Ectodermal cell (in vitro differentiated cells): ENCODE results near the gene VAMP8. TPM values are rescaled to one million over a fixed set of nuclear protein-coding genes. Genes with fewer than 3 reads are reported as not detected.

Experiments
- H3K27ac ChIP-seq: 2 replicates; pipeline ENCODE4 v1.7.0; 2013; ENCODE audit warnings: mild to moderate bottlenecking, low read depth, low read length; ENCODE audit not compliant: insufficient read depth, poor library complexity, severe bottlenecking
- H3K27me3 ChIP-seq: 2 replicates; pipeline ENCODE4 v1.7.0; 2013; ENCODE audit warnings: mild to moderate bottlenecking, low read length; ENCODE audit not compliant: insufficient read depth, control insufficient read depth, poor library complexity, severe bottlenecking
- H3K36me3 ChIP-seq: one replicate; pipeline ENCODE4 v1.7.0; 2013; ENCODE audit warnings: low read length; ENCODE audit not compliant: control insufficient read depth, insufficient read depth
- H3K4me1 ChIP-seq: one replicate; pipeline ENCODE4 v1.7.0; 2013; ENCODE audit warnings: low read length; ENCODE audit not compliant: control insufficient read depth, insufficient read depth
- H3K4me3 ChIP-seq: 2 replicates; pipeline ENCODE4 v1.7.0; 2013; ENCODE audit warnings: low read depth, low read length, control low read depth; ENCODE audit not compliant: insufficient read depth
- H3K9me3 ChIP-seq: 2 replicates; pipeline ENCODE4 v1.7.0; 2013; ENCODE audit warnings: mild to moderate bottlenecking, low read length, moderate library complexity; ENCODE audit not compliant: control insufficient read depth
- WGBS, 2 experiments: methylation state at CpG; one replicate each; pipeline ENCODE4 v1.1.7; 2013; ENCODE audit warnings: missing lambda C conversion rate in 2 of 2; 5-methylcytosine and 5-hydroxymethylcytosine counted together
- polyA plus RNA-seq, 4 experiments: library from polyadenylated mRNA; stranded (reverse); fragments of 50-300 nt; gene quantifications; one replicate each; pipeline ENCODE4 v1.2.3, GENCODE V29; 2013

VAMP8 gene
- polyA plus RNA-seq (2013, experiment 1 of 4): 6.2 TPM
- polyA plus RNA-seq (2013, experiment 2 of 4): 6.6 TPM
- polyA plus RNA-seq (2013, experiment 3 of 4): 4.6 TPM
- polyA plus RNA-seq (2013, experiment 4 of 4): 4.9 TPM

GRCh38 chr2:85577386-85578242 is at the start of gene VAMP8:
Gene VAMP8, plus strand, starts transcription at chr2:85577586. Its CDS starts 61 bp downstream, at chr2:85577647.
- Histone ChIP-seq H3K36me3 (no peaks in the 10 kb centered on the region), H3K4me3 (no peak within 1 kb of the TSS), H3K4me1 (peaks cover 27% of the 10 kb centered on the region), H3K27ac (no peak within 1 kb of the TSS), H3K27me3 (peaks cover 9% of the 10 kb centered on the region), H3K9me3 (no peaks in the 10 kb centered on the region)
- 23 to 24% methylated on average over 19 of the region's 19 CpGs for WGBS, 2 experiments

DNA sequence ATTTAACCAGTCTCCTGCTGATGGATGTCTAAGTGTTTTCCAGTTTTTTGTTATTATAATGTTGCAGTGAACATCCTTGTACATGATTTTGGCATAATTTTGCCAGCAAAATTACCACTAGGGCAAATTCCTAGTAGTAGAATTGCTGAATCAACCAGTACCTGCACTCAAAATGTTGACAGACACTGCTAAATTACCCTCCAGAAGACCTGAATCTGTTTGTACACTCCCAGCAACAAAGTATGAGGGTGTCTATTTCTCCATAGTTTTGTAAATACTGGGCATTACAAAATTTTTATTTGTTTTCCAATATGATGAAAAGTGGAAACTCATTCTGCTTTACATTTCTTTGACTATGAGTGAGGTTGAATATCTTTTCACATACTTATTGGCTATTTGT is 49.6 kb upstream of the VAMP8 start:
- no peaks in the 10 kb centered on the region for H3K36me3 ChIP-seq
- no peaks in the 10 kb centered on the region for H3K27me3 ChIP-seq
- no peak overlapping the region for H3K27ac ChIP-seq
- H3K4me1 ChIP-seq: peaks cover 16% of the 10 kb centered on the region
- no peak overlapping the region for H3K4me3 ChIP-seq
- no peaks in the 10 kb centered on the region for H3K9me3 ChIP-seq

- Histone ChIP-seq H3K27ac (no peak overlapping the region), H3K9me3 (no peaks in the 10 kb centered on the region), H3K4me1 (peaks cover 16% of the 10 kb centered on the region), H3K4me3 (no peak overlapping the region), H3K36me3 (no peaks in the 10 kb centered on the region), H3K27me3 (no peaks in the 10 kb centered on the region)
- 93 to 94% methylated on average over 2 of the region's 2 CpGs for WGBS, 2 experiments
These were observed 49.0 kb upstream of the VAMP8 start for GRCh38 chr2:85528355-85528754.

DNA sequence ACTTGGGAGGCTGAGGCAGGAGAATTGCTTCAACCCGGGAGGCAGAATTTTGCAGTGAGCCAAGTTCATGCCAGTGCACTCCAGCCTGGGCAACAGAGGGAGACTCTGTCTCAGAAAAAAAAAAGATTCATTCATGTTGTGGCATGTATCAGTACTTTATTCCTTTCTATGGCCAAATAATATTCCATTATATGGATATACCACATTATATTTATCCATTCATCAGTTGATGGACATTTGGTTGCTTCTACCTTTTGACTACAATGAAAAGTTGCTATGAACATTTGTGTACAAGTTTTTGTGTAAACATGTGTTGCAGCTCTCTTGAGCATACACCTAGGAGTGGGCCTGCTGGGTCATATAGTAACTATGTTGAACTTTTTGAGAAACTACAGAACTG is 47.6 kb upstream of the VAMP8 start:
- 80 to 95% methylated on average over 1 of the region's 1 CpG for WGBS, 2 experiments
- Histone ChIP-seq H3K27me3 (no peaks in the 10 kb centered on the region), H3K27ac (no peak overlapping the region), H3K36me3 (no peaks in the 10 kb centered on the region), H3K9me3 (no peaks in the 10 kb centered on the region), H3K4me3 (no peak overlapping the region), H3K4me1 (peaks cover 6% of the 10 kb centered on the region)

GRCh38 chr2:85531589-85531988 is 45.8 kb upstream of the VAMP8 start:
- Histone ChIP-seq H3K4me1 (no peaks in the 10 kb centered on the region), H3K9me3 (no peaks in the 10 kb centered on the region), H3K27me3 (no peaks in the 10 kb centered on the region), H3K36me3 (no peaks in the 10 kb centered on the region), H3K4me3 (no peak overlapping the region), H3K27ac (no peak overlapping the region)
- WGBS, 2 experiments: 73 to 74% methylated on average over 2 of the region's 2 CpGs

- no peaks in the 10 kb centered on the region for H3K36me3 ChIP-seq
- H3K4me3 ChIP-seq: no peak overlapping the region
- 89 to 92% methylated on average over 3 of the region's 3 CpGs for WGBS, 2 experiments
- H3K4me1 ChIP-seq: peaks cover 5% of the 10 kb centered on the region
- H3K27me3 ChIP-seq: no peaks in the 10 kb centered on the region
- no peaks in the 10 kb centered on the region for H3K9me3 ChIP-seq
- no peak overlapping the region for H3K27ac ChIP-seq
These were observed 43.3 kb upstream of the VAMP8 start for GRCh38 chr2:85534099-85534498.

- Histone ChIP-seq H3K9me3 (no peaks in the 10 kb centered on the region), H3K4me1 (peaks cover 5% of the 10 kb centered on the region), H3K27me3 (no peaks in the 10 kb centered on the region), H3K36me3 (no peaks in the 10 kb centered on the region), H3K4me3 (no peak overlapping the region), H3K27ac (no peak overlapping the region)
- WGBS, 2 experiments: 96 to 98% methylated on average over 3 of the region's 3 CpGs
These were observed 42.5 kb upstream of the VAMP8 start for GRCh38 chr2:85534881-85535280.

DNA sequence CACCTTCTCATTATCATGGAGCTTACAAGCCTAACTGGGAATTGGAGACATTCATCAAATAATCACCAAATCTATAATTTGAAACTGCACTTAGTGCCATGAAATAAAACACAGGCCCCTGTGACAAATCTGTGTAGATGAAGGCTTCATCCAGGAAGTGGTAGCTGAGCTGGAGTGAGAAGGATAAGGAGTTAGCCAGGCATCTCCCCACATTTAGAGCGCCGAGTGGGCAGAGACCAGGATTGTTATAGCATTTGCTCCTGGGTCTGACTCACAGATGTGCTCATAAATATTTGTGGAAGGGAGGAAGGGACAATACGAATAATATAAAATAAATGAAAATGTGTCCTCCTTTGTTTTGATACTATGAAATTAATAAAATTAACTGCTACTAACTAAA is 40.9 kb upstream of the VAMP8 start:
- Histone ChIP-seq H3K4me3 (no peak overlapping the region), H3K36me3 (peaks cover 7% of the 10 kb centered on the region), H3K9me3 (no peaks in the 10 kb centered on the region), H3K27ac (no peak overlapping the region), H3K4me1 (peaks cover 9% of the 10 kb centered on the region), H3K27me3 (no peaks in the 10 kb centered on the region)
- 96 to 97% methylated on average over 2 of the region's 3 CpGs for WGBS, 2 experiments

- 1 to 2% methylated on average over 35 of the region's 35 CpGs for WGBS, 2 experiments
- no peaks in the 10 kb centered on the region for H3K9me3 ChIP-seq
These were observed 39.5 kb upstream of the VAMP8 start for GRCh38 chr2:85537600-85538506.

More at GRCh38 chr2:85537600-85538506, 39.5 kb upstream of the VAMP8 start:
- Histone ChIP-seq H3K27me3 (no peaks in the 10 kb centered on the region), H3K27ac (peak overlapping the region; percentile 99), H3K36me3 (peaks cover 21% of the 10 kb centered on the region), H3K4me3 (peak overlapping the region; percentile 91), H3K4me1 (peaks cover 17% of the 10 kb centered on the region)
